IMR-90 (cell line): ENCODE measurements around the gene SBF1. TPM values are rescaled to one million over a fixed set of nuclear protein-coding genes. Genes with fewer than 3 reads are reported as not detected.
A peak's percentile ranks its signal among the peaks of the same experiment; 100 is the strongest.

ENCODE experiments used
- ATAC-seq: fragments of 200-7000 bp; cut with Tn5 transposase; 2 replicates; pipeline ENCODE4 v1.9.1; 2020; ENCODE audit warnings: low read depth, mild to moderate bottlenecking, moderate library complexity
- BruUV-seq: library from RNA; stranded (reverse); fragments of 400-500 nt; replicated peaks from 2 replicates; lab custom pipeline; 2021; lab: Mats Ljungman, UMichigan
- CTCF ChIA-PET: fragments of 300-600 bp; formaldehyde crosslinking; extraction: SDS; loops from one replicate; lab custom pipeline; 2021; ENCODE audit warnings: antibody characterized with exemption; lab: Yijun Ruan, JAX
- POLR2A ChIA-PET: fragments of 300-600 bp; sonication (Branson Sonifier 250); formaldehyde crosslinking; loops from one replicate; lab custom pipeline; 2022; ENCODE audit warnings: antibody characterized with exemption; ENCODE audit not compliant: unreplicated experiment; lab: Charles Lee
- DNase-seq: peaks from one replicate; pipeline ENCODE4 v3.0.0; 2013
- H2AFZ ChIP-seq: replicated peaks from 2 replicates; pipeline ENCODE3; 2013; ENCODE audit warnings: low read length, mild to moderate bottlenecking; ENCODE audit not compliant: poor library complexity
- H2AK5ac ChIP-seq: 2 replicates; pipeline ENCODE4 v1.6.1; 2013; ENCODE audit warnings: low read depth, low read length, inconsistent platforms
- H2AK9ac ChIP-seq: replicated peaks from 2 replicates; pipeline ENCODE3; 2013; ENCODE audit warnings: mild to moderate bottlenecking, low read depth, low read length, moderate library complexity; ENCODE audit not compliant: poor library complexity
- H2BK120ac ChIP-seq: 2 replicates; pipeline ENCODE4 v1.6.1; 2013; ENCODE audit warnings: low read depth, low read length, inconsistent platforms
- H2BK15ac ChIP-seq: 3 replicates; pipeline ENCODE4 v1.6.1; 2013; ENCODE audit warnings: low read depth, low read length, inconsistent platforms
- H2BK20ac ChIP-seq: 2 replicates; pipeline ENCODE4 v1.6.1; 2013; ENCODE audit warnings: low read depth, mild to moderate bottlenecking, inconsistent platforms, low read length, moderate library complexity
- H2BK5ac ChIP-seq: 2 replicates; pipeline ENCODE4 v1.6.1; 2013; ENCODE audit warnings: mild to moderate bottlenecking, low read depth, low read length, inconsistent platforms; ENCODE audit not compliant: poor library complexity, severe bottlenecking
- H3K14ac ChIP-seq: replicated peaks from 2 replicates; pipeline ENCODE4 v1.6.1; 2013; ENCODE audit warnings: low read depth, low read length, inconsistent platforms
- H3K18ac ChIP-seq: 2 replicates; pipeline ENCODE4 v1.6.1; 2013; ENCODE audit warnings: low read depth, low read length, control low read depth
- H3K23ac ChIP-seq: 2 replicates; pipeline ENCODE4 v1.6.1; 2013; ENCODE audit warnings: low read depth, low read length, inconsistent platforms
- H3K27ac ChIP-seq: 2 replicates; pipeline ENCODE4 v1.5.1; 2013; ENCODE audit warnings: mild to moderate bottlenecking, control low read depth, low read length; ENCODE audit not compliant: insufficient read depth
- H3K27me3 ChIP-seq: 2 replicates; pipeline ENCODE4 v1.6.1; 2013; ENCODE audit warnings: low read length; ENCODE audit not compliant: control insufficient read depth, insufficient read depth
- H3K36me3 ChIP-seq: 2 replicates; pipeline ENCODE4 v1.6.1; 2013; ENCODE audit warnings: low read length, mixed read lengths; ENCODE audit not compliant: control insufficient read depth, insufficient read depth
- H3K4ac ChIP-seq: 2 replicates; pipeline ENCODE4 v1.6.1; 2013; ENCODE audit warnings: low read depth, low read length, inconsistent platforms
- H3K4me1 ChIP-seq: 2 replicates; pipeline ENCODE4 v1.6.1; 2013; ENCODE audit warnings: low read length, mixed read lengths; ENCODE audit not compliant: control insufficient read depth, insufficient read depth
- H3K4me2 ChIP-seq: 2 replicates; pipeline ENCODE4 v1.6.1; 2013; ENCODE audit warnings: low read depth, mild to moderate bottlenecking, control low read depth, low read length, moderate library complexity
- H3K4me3 ChIP-seq: 2 replicates; pipeline ENCODE4 v1.5.1; 2013; ENCODE audit warnings: low read depth, mild to moderate bottlenecking, control low read depth, low read length, moderate library complexity; ENCODE audit not compliant: insufficient read depth
- H3K56ac ChIP-seq: 2 replicates; pipeline ENCODE4 v1.6.1; 2013; ENCODE audit warnings: low read length, inconsistent platforms; ENCODE audit not compliant: insufficient read depth; ENCODE audit errors: extremely low read depth
- H3K79me1 ChIP-seq, 2 experiments: 2 replicates each; pipeline ENCODE4 v1.6.1; 2013; ENCODE audit warnings: low read length in 2 of 2, inconsistent platforms in 1 of 2, low read depth in 1 of 2
- H3K9ac ChIP-seq: 2 replicates; pipeline ENCODE4 v1.6.1; 2013; ENCODE audit warnings: low read depth, low read length, control low read depth
- H3K9me1 ChIP-seq: 2 replicates; pipeline ENCODE4 v1.6.1; 2013; ENCODE audit warnings: low read length, inconsistent platforms; ENCODE audit not compliant: insufficient read depth
- H3K9me3 ChIP-seq: 2 replicates; pipeline ENCODE4 v1.6.1; 2013; ENCODE audit warnings: low read length; ENCODE audit not compliant: control insufficient read depth, insufficient read depth
- H4K20me1 ChIP-seq: 2 replicates; pipeline ENCODE4 v1.6.1; 2013; ENCODE audit warnings: low read length, inconsistent platforms; ENCODE audit not compliant: insufficient read depth
- H4K5ac ChIP-seq: 2 replicates; pipeline ENCODE4 v1.6.1; 2013; ENCODE audit warnings: mild to moderate bottlenecking, low read depth, low read length, control low read depth
- H4K8ac ChIP-seq, 2 experiments: 2 replicates each; pipeline ENCODE4 v1.6.1; 2013; ENCODE audit warnings: low read depth in 2 of 2, low read length in 2 of 2, control low read depth in 1 of 2, inconsistent platforms in 1 of 2
- H4K91ac ChIP-seq: 2 replicates; pipeline ENCODE4 v1.6.1; 2013; ENCODE audit warnings: low read depth, low read length, inconsistent platforms; ENCODE audit not compliant: insufficient read depth
- BHLHE40 ChIP-seq: fragments of 150-350 bp; IDR thresholded peaks from 2 replicates; pipeline ENCODE4 v1.6.1; 2016; ENCODE audit warnings: mild to moderate bottlenecking, low read depth, low read length
- CEBPB ChIP-seq: IDR thresholded peaks from 2 replicates; pipeline ENCODE4 v1.6.1; 2012; ENCODE audit warnings: low read depth, low read length, improper control_type of control experiment
- CHD1 ChIP-seq: IDR thresholded peaks from 2 replicates; pipeline ENCODE4 v1.6.1; 2012; ENCODE audit warnings: low read depth, low read length, improper control_type of control experiment
- CTCF ChIP-seq: conservative IDR thresholded peaks from 2 replicates; pipeline ENCODE4 v1.5.1; 2012; ENCODE audit warnings: mild to moderate bottlenecking, low read depth, low read length, improper control_type of control experiment
- ELK1 ChIP-seq: fragments of 150-350 bp; IDR thresholded peaks from 2 replicates; pipeline ENCODE4 v1.6.1; 2016; ENCODE audit warnings: low read depth, mild to moderate bottlenecking, low read length, moderate library complexity, borderline replicate concordance
- POLR2A ChIP-seq: IDR thresholded peaks from 2 replicates; pipeline ENCODE4 v1.6.1; 2012; ENCODE audit warnings: mild to moderate bottlenecking, low read depth, low read length
- RAD21 ChIP-seq: IDR thresholded peaks from 2 replicates; pipeline ENCODE4 v1.6.1; 2012; ENCODE audit warnings: low read length, improper control_type of control experiment
- RCOR1 ChIP-seq: IDR thresholded peaks from 2 replicates; pipeline ENCODE4 v1.6.1; 2012; ENCODE audit warnings: mild to moderate bottlenecking, low read length, improper control_type of control experiment; ENCODE audit not compliant: insufficient replicate concordance
- RFX5 ChIP-seq: IDR thresholded peaks from 2 replicates; pipeline ENCODE4 v1.8.0; 2012; ENCODE audit warnings: low read depth, mild to moderate bottlenecking, low read length, moderate library complexity
- SMC3 ChIP-seq: fragments of 150-350 bp; IDR thresholded peaks from 2 replicates; pipeline ENCODE4 v1.6.1; 2016; ENCODE audit warnings: low read depth, mild to moderate bottlenecking, antibody characterized with exemption, low read length, moderate library complexity
- USF2 ChIP-seq: fragments of 150-350 bp; IDR thresholded peaks from 2 replicates; pipeline ENCODE4 v1.6.1; 2017; ENCODE audit warnings: mild to moderate bottlenecking, antibody characterized with exemption, low read length, low read depth
- WGBS, 2 experiments: methylation state at CpG; one replicate each; pipeline versions ENCODE4 v1.1.5 to v1.1.7; 2013; ENCODE audit warnings: missing lambda C conversion rate in 2 of 2; ENCODE audit not compliant: insufficient read length in 1 of 2; ENCODE audit errors: extremely low coverage in 2 of 2; 5-methylcytosine and 5-hydroxymethylcytosine counted together
- dilution Hi-C: fragments of 300-500 bp; cut with HindIII; formaldehyde crosslinking; loops from one replicate; pipeline ENCODE4 v1.14.3; 2018; ENCODE audit warnings: low sequenced_read_pairs; ENCODE audit not compliant: unreplicated experiment
- in situ Hi-C: fragments of 300-500 bp; cut with MboI; formaldehyde crosslinking; loops from 3 replicates; pipeline ENCODE4 v1.14.3; 2019; ENCODE audit warnings: low sequenced_read_pairs, inconsistent platforms, mixed read lengths
- intact Hi-C: fragments of 100-400 bp; cut with micrococcal nuclease; formaldehyde crosslinking; loops from 2 replicates; pipeline ENCODE4 v1.10.0; 2022
- polyA plus RNA-seq, 3 experiments: library from polyadenylated mRNA; depleted of rRNA; stranded (reverse); fragments of >200 nt; gene quantifications; 2 replicates each; pipeline ENCODE4 v1.2.3, GENCODE V29; 2012; ENCODE audit warnings: low replicate concordance in 1 of 3
- total RNA-seq: library from RNA; depleted of rRNA; stranded (reverse); fragments of >200 nt; gene quantifications from 2 replicates; pipeline ENCODE4 v1.2.3, GENCODE V29; 2012

The SBF1 gene
- total and polyA plus RNA-seq, 2 of the 4 experiments (the other 2 are of a cell fraction), result 21.5 to 33.2 TPM

- Histone ChIP-seq H2BK120ac (no peak overlapping the region), H2AK9ac (peak overlapping the region; percentile 55), H3K23ac (no peak overlapping the region), H3K79me1 (peaks cover 8 to 42% of the 10 kb centered on the region in 2 experiments), H2AK5ac (no peak overlapping the region), H3K27me3 (no peaks in the 10 kb centered on the region), H4K91ac (no peak overlapping the region), H4K20me1 (peaks cover 19% of the 10 kb centered on the region), H3K9me1 (peaks cover 10% of the 10 kb centered on the region), H4K5ac (no peak overlapping the region), H2BK20ac (no peak overlapping the region), H3K36me3 (peaks cover 43% of the 10 kb centered on the region), H2BK5ac (no peak overlapping the region), H3K4me3 (no peak overlapping the region), H2AFZ (no peak overlapping the region), H3K4ac (no peak overlapping the region), H2BK15ac (no peak overlapping the region), H3K27ac (no peak overlapping the region), H3K14ac (no peak overlapping the region), H3K9ac (no peak overlapping the region), H3K18ac (no peak overlapping the region), H3K4me2 (no peak overlapping the region), H3K9me3 (no peaks in the 10 kb centered on the region), H3K4me1 (peaks cover 12% of the 10 kb centered on the region), H4K8ac (no peak overlapping the region), H3K56ac (no peak overlapping the region)
- dilution Hi-C loops, result no loop called here
- WGBS, 2 experiments, result 100% methylated on average over 1 of the region's 15 CpGs; no CpG with 5 or more reads in 1 of the 2 experiments
- no peak for TF ChIP-seq CTCF
- no peak for TF ChIP-seq SMC3
- no peak for TF ChIP-seq CHD1
- no peak for TF ChIP-seq RFX5
- TF ChIP-seq RAD21, result no peak
- no peak for TF ChIP-seq CEBPB
- no peak for TF ChIP-seq ELK1
- TF ChIP-seq USF2, result no peak
- no peak for TF ChIP-seq POLR2A
- TF ChIP-seq RCOR1, result no peak
- TF ChIP-seq BHLHE40, result no peak
- intact Hi-C loops, result no loop called here
- in situ Hi-C loops, result no loop called here
- CTCF ChIA-PET, result no interaction called here
- DNase-seq, result no peak
- no peak for ATAC-seq
- BruUV-seq, result no TSS peak
- POLR2A ChIA-PET, result interaction anchor here (1.0 kb wide), 1 partner anchor 8 kb away, joined by 3 read pairs; no protein-coding TSS in a partner anchor
Measured at GRCh38 chr22:50522208-50522805, 47.5 kb upstream of the SBF1 start.
